Lower leg skin (tissue), 4 donors: ENCODE data around the gene GPC6. TPM values are rescaled to one million over a fixed set of nuclear protein-coding genes. Genes with fewer than 3 reads are reported as not detected.

Experiments used
- DNase-seq, 2 donors: peaks; one replicate each; pipeline ENCODE4 v3.0.0-alpha.2; 2019; ENCODE audit warnings: low spot score in 2 of 2
- H3K4me3 ChIP-seq: fragments of 200-600 bp; sonication (generic); 2 replicates; pipeline ENCODE4 v1.5.1; 2017; ENCODE audit warnings: mild to moderate bottlenecking, low read depth; ENCODE audit not compliant: poor library complexity, severe bottlenecking
- POLR2A ChIP-seq, 2 donors: fragments of 450-650 bp; IDR thresholded peaks; one replicate each; pipeline ENCODE4 v1.6.1; 2016 to 2017; ENCODE audit warnings: antibody characterized with exemption in 2 of 2, mild to moderate bottlenecking in 1 of 2, moderate library complexity in 1 of 2
- WGBS, 2 donors: methylation state at CpG; one replicate each; pipeline ENCODE4 v1.1.5; 2018; 5-methylcytosine and 5-hydroxymethylcytosine counted together
- intact Hi-C: fragments of 100-400 bp; cut with DNase I; formaldehyde crosslinking; loops from one replicate; pipeline ENCODE4 v1.15.0; 2023; ENCODE audit warnings: low total_unique reads
- total RNA-seq, 4 donors: library from RNA; depleted of rRNA; stranded (reverse); fragments of >200 nt; gene quantifications; one replicate each; pipeline ENCODE4 v1.1.0, GENCODE V29; 2016
- TF ChIP-seq, protein P1 (sequence below), 3 donors: fragments of 450-650 bp; IDR thresholded peaks; one replicate each; pipeline ENCODE4 v1.5.1; 2016; ENCODE audit warnings: antibody characterized with exemption in 3 of 3, mild to moderate bottlenecking in 3 of 3, moderate library complexity in 2 of 3

GPC6 gene
- total RNA-seq, 4 donors from 2014 or later = 1.4 to 5.2 (median 2.5) TPM

DNA sequence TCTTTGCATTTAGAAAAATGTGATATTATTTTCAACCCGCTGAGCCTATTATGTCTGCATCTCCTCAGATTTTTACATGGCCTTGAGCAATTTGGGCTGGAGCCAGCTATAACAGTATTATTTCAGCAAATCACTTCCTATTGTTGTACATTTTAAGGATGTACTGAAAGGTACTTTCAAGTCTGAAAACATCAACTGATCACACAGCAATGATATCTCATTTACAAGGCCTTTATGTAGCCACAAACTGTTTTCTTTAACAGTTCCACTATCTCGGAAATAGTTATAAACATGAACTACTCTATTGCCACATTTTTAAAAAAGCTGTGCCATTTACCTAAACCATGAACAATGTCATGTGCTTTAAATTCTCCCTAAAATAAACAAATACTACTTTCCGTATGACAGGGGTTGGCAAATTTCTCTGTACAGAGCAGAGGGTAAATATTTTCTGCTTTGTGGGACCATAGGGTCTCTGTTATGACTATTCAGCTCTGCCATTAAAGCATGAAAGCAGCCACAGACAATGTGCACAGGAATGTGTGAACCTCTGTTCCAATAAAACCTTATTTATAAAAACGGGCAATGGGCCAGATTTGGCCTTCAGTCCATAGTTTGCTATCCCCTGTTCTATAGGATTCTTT lies 560.4 kb downstream of the GPC6 start:
- no peak overlapping the region for H3K4me3 ChIP-seq
- DNase-seq = no peak
- TF ChIP-seq, protein P1, sequence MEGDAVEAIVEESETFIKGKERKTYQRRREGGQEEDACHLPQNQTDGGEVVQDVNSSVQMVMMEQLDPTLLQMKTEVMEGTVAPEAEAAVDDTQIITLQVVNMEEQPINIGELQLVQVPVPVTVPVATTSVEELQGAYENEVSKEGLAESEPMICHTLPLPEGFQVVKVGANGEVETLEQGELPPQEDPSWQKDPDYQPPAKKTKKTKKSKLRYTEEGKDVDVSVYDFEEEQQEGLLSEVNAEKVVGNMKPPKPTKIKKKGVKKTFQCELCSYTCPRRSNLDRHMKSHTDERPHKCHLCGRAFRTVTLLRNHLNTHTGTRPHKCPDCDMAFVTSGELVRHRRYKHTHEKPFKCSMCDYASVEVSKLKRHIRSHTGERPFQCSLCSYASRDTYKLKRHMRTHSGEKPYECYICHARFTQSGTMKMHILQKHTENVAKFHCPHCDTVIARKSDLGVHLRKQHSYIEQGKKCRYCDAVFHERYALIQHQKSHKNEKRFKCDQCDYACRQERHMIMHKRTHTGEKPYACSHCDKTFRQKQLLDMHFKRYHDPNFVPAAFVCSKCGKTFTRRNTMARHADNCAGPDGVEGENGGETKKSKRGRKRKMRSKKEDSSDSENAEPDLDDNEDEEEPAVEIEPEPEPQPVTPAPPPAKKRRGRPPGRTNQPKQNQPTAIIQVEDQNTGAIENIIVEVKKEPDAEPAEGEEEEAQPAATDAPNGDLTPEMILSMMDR (IDR thresholded peaks at IDR 0.05) = no peak
- no peak for TF ChIP-seq POLR2A (IDR thresholded peaks at IDR 0.05)
- intact Hi-C loops = no loop called here
- 75 to 80% methylated on average over 4 of the region's 4 CpGs for WGBS, 2 donors

DNA sequence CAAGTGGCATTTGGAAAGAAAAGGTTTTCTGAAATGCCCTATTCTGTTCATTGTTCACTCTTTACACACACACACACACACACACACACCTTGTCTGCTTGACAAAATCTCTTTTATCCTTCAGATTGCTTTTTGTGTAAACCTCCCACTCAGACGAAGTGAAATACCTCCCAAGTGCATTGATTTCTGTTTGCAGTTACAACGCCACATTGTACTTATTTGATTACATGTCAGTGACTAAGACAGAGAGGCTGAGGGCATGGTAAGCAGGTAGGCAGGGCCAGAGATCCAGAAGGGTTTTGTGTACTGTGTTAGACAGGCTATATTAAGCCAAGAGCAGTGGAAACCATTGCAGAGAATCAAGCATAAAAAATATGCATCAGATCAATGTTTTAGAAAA lies 561.8 kb downstream of the GPC6 start:
- DNase-seq = no peak
- 74 to 80% methylated on average over 2 of the region's 2 CpGs for WGBS, 2 donors
- no peak overlapping the region for H3K4me3 ChIP-seq
- TF ChIP-seq, protein P1 (IDR thresholded peaks at IDR 0.05) = no peak
- TF ChIP-seq POLR2A (IDR thresholded peaks at IDR 0.05) = no peak
- intact Hi-C loops = no loop called here

DNA sequence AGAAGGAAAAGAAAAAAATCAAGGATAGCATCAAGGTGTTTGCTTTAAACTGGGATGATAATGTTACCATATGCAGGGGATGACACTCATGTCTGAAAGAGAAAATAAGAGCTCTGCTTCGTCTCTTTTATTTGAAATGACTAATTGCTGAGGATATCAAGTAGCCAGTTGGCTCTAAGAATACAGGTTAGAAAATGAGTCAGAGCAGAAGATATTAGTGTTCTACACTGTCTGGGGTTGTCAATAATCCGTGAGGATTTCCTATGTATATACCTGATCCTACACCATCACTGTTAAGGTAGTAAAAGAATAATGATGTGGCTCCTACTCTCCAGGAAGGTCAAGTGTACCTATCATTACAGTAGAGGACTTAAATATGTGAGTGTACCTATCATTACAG lies 562.5 kb downstream of the GPC6 start:
- DNase-seq = no peak
- H3K4me3 ChIP-seq = no peak overlapping the region
- 78 to 84% methylated on average over 2 of the region's 2 CpGs for WGBS, 2 donors
- TF ChIP-seq, protein P1 (IDR thresholded peaks at IDR 0.05) = no peak
- no peak for TF ChIP-seq POLR2A (IDR thresholded peaks at IDR 0.05)
- intact Hi-C loops = no loop called here

DNA sequence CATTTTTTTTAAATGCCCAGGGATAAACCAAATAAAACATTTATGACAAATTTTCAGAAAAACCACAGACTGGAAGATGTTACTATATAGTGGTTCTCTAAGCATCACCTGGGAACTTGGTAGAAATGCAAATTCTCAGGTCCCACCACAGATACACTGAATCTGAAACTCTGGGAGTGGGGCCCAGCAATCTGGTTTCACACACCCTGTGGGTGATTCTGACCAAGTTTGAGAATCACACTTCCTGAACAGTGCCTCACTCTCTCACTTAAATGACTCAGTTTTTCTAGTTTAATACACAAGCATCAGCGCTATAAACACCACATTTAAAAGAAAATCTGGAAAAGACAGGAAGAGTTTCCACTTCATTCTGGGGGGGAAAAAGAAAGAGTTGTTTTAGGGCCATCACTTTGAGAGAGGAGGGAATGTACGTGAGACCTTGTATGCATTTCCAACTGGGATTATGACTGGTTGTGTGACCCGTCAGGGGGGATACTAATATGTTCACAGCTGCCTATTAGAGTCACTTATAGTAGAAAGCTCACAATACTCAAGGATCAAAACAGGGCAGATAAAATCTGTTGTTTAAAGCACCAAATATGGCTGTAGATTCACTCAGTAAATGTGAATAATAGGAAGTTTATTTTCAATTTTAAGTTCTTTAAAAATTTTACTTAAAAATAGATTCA lies 567.7 kb downstream of the GPC6 start:
- intact Hi-C loops = no loop called here
- no peak for DNase-seq
- no peak for TF ChIP-seq POLR2A (IDR thresholded peaks at IDR 0.05)
- TF ChIP-seq, protein P1 (IDR thresholded peaks at IDR 0.05) = no peak
- 79 to 84% methylated on average over 3 of the region's 3 CpGs for WGBS, 2 donors
- H3K4me3 ChIP-seq = no peak overlapping the region

DNA sequence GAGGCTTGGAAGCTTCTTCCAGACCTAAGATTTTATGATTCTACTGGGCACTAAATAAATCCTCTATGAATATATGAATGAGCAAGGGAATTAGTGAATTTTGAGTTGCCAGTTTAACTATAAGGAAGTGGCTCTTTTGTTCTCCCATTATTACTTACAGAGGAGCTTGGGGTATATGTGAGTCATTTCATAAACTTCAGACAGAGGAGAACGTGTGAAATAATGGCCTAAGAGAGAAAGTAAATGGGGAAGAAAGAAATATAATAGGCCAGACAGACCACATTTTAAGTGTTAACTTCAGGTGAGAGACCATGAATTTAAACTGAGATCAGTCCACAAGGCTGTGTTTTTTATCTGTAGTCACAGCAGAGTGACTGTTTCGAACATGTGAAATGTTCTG lies 570.9 kb downstream of the GPC6 start:
- intact Hi-C loops = no loop called here
- no peak overlapping the region for H3K4me3 ChIP-seq
- 67 to 76% methylated on average over 2 of the region's 2 CpGs for WGBS, 2 donors
- TF ChIP-seq POLR2A (IDR thresholded peaks at IDR 0.05) = no peak
- TF ChIP-seq, protein P1 (IDR thresholded peaks at IDR 0.05) = no peak
- no peak for DNase-seq
